ENCODE measurements around the gene S100A14.
A peak's percentile ranks its signal among the peaks of the same experiment; 100 is the strongest.

Gene S100A14

GRCh38 chr1:153636312-153636711 is 20.2 kb upstream of the S100A14 start:
- DNase-seq: no peak

DNA sequence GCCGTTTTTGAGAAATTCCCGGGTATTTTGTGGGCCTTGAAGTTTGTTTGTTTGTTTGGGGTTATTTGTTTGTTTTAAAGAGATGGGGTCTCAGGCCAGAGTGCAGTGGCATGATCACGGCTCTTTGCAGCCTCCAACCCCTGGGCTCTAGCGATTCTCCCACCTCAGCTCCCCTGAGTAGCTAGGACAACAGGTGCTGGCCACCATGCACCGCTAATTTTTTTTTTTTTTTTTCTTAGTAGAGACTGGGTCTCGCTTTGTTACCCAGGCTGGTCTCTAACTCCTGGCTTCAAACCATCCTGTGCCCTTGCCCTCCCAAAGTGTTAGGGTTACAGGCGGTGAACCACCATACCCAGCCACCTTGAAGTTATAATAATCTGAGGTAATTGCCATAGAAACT is 19.7 kb upstream of the S100A14 start:
- DNase-seq: no peak

DNA sequence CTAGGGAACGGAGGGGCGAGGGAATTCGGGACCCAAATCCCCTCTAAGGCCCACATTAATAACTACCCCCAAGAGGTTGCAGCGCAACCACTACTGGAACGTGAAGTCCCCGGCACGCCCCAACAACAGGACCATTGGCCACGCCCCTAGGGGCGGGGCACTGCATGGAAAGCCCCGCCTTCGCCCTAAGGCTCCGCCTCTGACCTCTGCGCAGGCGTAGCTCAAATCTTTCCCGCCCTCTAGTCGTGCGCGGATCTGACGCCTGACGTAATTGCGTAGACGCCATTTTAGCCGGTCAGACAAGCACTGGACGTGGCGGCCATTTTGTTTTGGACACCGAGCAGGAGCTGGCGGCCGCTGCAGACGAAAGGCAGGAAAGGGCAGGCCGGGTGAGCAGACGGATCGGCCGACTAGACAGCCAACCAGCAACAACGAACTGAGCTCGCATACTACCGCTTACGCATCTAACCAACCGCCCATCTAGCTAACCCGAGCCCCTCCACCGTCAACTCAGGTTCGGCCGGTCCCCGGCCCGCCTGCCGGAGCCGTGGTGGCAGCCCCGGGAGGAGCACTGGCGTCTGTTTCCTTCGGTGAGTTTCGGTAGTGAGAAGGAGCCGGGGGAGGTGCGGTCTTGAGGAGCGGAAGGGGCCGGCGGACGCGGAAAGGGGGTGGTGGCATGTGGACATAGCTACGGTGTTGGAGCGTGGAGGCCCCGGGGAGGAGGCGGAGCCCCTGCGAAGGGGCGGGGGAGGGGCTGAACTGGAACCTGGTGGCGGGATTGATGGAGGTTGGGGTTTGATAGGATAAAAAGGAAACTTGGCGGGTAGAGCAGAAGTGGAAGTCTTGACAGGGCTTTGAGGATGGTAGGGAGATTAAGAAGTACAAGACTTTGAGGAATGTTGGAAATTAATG is 17.9 kb upstream of the S100A14 start, which contains the start of gene CHTOP:
Gene CHTOP (plus strand): TSS at position 313 of the 912 bp plus-strand sequence. CDS start 2,523 bp downstream, outside the sequence.
- DNase-seq: peak; percentile 95

DNA sequence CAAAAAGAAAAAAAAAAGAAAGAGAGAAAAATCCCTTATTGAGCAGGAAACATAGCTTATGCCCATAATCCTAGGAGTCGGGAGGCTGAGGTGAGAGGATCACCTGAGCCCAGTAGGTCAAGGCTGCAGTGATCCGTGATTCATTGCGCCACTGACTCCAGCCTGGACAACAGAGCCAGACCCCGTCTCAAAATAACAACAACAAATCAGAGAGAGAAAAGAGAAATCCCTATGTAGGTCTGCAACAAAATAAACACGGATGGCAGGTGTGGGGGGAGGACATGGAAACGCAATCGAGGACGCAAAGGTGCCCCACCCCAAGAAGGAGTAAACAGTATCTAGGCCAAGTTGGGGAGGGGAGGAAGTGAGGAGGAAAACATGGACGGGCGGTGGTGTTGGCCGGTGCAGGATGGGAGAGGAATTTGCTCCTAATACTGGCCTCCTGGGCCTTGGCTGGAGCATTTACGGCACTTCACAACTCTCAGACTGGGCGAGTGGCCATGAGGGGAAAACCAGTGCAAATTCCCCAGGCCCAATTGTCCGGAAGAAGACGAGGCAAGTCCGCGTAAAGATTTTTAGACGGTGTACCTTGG is 17.1 kb upstream of the S100A14 start:
- DNase-seq: no peak

GRCh38 chr1:153631047-153632022 is 15.2 kb upstream of the S100A14 start:
- DNase-seq: no peak

DNA sequence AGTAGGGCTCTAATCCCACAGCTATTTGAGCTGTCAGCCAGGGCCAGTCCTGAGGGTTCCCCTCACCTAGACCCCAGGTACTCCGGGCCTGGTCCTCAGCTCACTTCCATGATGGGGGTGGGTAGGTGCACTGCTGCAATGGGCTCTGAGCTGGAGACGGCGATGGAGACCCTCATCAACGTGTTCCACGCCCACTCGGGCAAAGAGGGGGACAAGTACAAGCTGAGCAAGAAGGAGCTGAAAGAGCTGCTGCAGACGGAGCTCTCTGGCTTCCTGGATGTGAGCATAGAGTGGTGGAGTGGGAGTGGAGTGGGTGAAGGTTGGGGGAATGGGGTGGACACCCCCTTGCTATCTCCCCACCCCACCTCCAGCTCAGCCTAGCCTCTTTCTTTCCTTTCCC is 14.3 kb upstream of the S100A14 start:
- DNase-seq: no peak

GRCh38 chr1:153629971-153630370 is 13.8 kb upstream of the S100A14 start:
- DNase-seq: no peak

DNA sequence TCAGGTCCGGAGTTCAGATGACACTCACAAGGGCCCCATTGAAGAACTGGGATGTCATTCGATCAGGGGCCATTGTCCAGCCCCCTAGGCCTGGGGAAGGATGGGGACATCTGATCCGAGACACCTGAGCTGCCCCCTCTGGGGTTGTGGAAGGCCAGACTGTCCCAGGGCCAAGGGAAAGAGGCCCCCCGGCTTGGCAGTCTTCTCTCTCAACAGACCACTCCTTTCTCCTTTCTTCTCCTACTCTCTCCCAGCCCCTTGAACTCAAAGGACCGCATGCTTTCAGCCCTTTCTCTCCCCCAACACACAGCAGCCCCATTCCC is 13.2 kb upstream of the S100A14 start:
- no peak for DNase-seq

DNA sequence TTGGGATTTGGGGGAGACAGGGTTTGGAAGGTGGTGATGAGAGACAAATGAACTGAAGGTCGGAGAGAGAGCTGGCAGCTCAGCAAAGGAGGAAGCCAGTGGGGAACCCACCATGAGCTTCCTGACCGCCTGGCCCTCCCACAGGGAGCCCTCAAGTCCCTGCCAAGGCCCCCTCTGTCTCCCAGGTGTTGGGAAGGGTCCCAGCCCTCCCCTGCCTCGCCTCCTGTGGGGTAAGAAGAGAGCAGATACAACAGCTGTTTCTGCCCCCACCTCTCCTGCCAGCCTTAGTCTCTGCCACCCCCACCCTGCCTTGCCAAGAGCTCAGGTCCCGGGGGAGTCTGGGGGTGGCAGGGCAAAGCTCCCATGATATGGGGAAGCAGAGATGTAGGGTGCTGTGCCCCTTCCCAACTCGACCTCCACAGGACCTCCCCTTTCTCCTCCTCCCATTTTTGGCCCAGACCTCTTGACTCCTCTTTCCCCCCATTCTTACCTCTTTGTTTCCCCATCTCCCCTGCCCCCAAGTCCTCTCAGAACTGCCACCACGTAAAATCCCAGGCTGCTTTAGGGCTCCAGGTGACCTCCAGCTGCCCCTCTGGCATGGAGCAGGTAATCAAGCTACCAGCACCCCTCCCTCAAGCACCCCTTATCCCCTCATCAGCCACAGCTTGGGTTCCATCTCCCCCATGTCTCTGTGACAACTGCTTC is 12.7 kb upstream of the S100A14 start:
- DNase-seq: no peak

- DNase-seq: no peak
Measured at GRCh38 chr1:153627715-153628626, 11.8 kb upstream of the S100A14 start, which contains the start of gene S100A1. TSS of gene S100A1 (plus strand) at chr1:153628434. CDS start at chr1:153630522, 2,088 bp downstream.

- DNase-seq: no peak
Measured at GRCh38 chr1:153626904-153627714, 11.0 kb upstream of the S100A14 start, which contains the start of gene S100A13. TSS of gene S100A13 (minus strand) at chr1:153627505. CDS start at chr1:153626472, 1,033 bp downstream.

DNA sequence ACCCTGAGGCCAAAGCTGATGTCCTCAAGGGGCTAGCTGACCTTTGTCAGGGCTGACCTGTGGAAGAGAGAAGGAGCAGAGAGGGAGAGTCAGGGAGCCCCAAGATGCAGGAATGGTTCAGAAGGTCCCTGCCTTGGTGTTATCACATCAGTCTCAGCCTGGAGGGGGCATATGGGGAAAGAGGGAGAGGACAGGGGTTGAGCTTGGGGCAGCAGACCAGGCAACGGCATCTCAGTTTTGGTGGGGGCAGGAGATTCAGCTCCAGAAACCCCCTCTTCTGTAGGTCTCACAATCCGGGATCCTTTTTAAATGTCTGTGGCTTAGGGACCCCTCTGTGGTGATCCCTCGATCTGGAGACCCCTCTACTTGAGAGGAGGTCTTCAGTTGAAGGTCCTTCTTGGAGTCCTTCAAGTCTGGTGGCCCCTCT is 10.4 kb upstream of the S100A14 start:
- no peak for DNase-seq

DNA sequence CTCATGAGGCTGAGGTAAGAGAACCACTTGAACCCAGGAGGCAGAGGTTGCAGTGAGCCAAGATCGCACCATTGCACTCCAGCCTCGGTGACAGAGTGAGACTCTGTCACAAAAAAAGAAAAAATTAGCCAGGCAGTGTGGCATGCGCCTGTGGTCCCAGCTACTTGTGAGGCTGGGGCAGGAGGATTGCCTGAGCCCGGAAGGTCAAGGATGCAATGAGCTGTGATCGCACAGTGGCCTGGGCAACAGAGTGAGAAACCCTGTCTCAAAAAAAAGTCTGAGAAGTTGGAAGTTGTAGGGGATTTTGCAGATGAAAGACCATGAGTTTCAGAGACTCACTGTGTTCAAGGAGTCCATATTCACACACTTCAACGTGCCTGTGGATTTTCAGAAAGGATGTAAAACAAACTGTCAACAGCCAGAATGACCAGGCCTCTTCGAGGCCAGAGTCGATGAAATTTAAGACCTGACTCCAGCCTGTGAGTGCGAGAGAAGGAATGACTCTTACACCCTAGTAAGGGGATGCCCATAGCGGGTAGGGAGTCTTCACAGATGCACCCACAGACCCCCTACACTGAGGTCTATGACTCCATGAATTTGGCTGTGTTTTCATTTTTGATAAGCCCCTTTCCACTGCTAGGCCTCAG is 9.0 kb upstream of the S100A14 start:
- DNase-seq: no peak

DNA sequence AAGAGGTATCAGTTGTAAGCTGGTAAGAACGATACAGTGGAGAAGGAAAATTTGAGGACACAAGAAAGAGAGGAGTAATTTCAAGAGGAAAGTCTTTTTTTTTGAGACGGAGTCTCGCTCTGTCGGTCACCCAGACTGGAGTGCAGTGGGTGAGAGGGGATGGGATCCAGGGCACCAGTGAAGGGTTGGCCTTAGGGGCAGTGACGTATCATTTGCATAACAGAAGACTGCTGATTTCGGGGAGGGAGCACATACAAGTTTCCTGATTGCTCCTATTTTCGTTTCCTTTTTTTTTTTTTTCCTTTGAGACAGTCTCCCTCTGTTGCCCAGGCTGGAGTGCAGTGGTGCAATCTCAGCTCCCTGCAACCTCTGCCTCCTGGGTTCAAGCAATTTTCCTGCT is 7.0 kb upstream of the S100A14 start:
- no peak for DNase-seq

DNA sequence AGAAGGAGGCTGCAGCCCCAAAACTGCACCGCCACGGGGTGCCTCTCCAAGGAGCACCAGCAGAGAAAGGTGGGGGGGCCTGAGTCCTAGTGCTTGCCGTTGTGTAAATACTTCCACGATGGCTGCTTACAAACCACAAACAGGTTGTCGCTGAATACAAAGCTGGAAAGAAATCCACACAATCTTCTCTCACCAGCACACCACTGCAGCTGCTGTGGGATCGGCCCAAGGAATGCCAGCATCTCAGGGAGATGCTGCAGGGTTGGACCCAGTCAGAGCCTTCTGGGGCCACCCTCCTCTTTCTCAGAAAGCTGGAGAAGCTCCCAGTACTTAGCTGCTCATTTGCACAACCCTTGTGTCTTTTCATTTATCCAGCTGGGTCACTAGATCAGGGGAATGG is 3.0 kb upstream of the S100A14 start:
- no peak for DNase-seq

GRCh38 chr1:153617663-153618062 is 1.5 kb upstream of the S100A14 start:
- DNase-seq: peak; percentile 72

DNA sequence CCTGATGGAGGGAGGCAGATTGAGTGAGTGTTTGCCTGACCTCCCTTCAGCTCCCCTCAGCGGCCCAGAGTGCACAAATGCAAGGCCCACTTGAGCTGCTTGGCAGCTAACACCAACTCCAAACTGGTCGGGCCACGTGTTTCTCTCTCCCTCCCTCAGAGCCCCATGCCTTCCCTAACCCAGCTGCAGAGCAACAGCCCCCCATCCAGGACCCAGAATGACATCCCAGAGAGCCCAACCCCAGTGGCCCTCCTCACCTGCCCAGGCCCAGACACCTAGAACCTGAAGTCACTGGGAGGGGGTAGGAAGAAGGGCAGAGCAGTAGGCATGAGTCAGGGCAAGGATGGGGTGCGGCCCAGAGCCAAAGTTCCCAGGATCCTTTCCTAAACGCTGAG is 789 bp upstream of the S100A14 start:
- DNase-seq: no peak

GRCh38 chr1:153615406-153615805 is 719 bp downstream of the S100A14 start:
- no peak for DNase-seq

- no peak for DNase-seq
Measured at GRCh38 chr1:153614906-153615305, 1.2 kb downstream of the S100A14 start.
